H1 (cell line): Measurements from ENCODE around the gene TMPRSS13. TPM values are rescaled to one million over a fixed set of nuclear protein-coding genes. Genes with fewer than 3 reads are reported as not detected.

Experiments
- CTCF ChIA-PET: fragments of 300-600 bp; sonication (Branson Sonifier 250); formaldehyde crosslinking; loops from one replicate; lab custom pipeline; 2021; ENCODE audit not compliant: partially characterized antibody; lab: Charles Lee
- POLR2A ChIA-PET: fragments of 300-600 bp; sonication (Branson Sonifier 250); formaldehyde crosslinking; loops from one replicate; lab custom pipeline; 2021; ENCODE audit warnings: inconsistent platforms; ENCODE audit not compliant: partially characterized antibody; lab: Charles Lee
- DNase-seq, 2 experiments: peaks; one replicate each; pipeline versions ENCODE4 v3.0.0 to v3.0.0-alpha.2; 2010 to 2022; ENCODE audit warnings: low spot score in 2 of 2, low read depth in 1 of 2, mixed read lengths in 1 of 2
- FAIRE-seq: peaks from 2 replicates; lab custom pipeline; 2011; peaks lifted over from hg19 to GRCh38; lab: Jason Lieb, UNC
- H2AFZ ChIP-seq: 2 replicates; pipeline ENCODE4 v1.8.1; 2012; ENCODE audit warnings: low read length, inconsistent platforms
- H2AK5ac ChIP-seq: 2 replicates; pipeline ENCODE4 v1.6.1; 2013; ENCODE audit warnings: low read depth, low read length
- H2BK120ac ChIP-seq: replicated peaks from 2 replicates; pipeline ENCODE3; 2013; ENCODE audit warnings: low read depth, low read length, inconsistent platforms
- H2BK12ac ChIP-seq: 2 replicates; pipeline ENCODE4 v1.6.1; 2013; ENCODE audit warnings: low read depth, low read length
- H2BK15ac ChIP-seq: 2 replicates; pipeline ENCODE4 v1.6.1; 2013; ENCODE audit warnings: low read length
- H2BK20ac ChIP-seq: 2 replicates; pipeline ENCODE4 v1.6.1; 2013; ENCODE audit warnings: low read length
- H2BK5ac ChIP-seq: 2 replicates; pipeline ENCODE4 v1.6.1; 2013; ENCODE audit warnings: low read depth, low read length
- H3K14ac ChIP-seq: 2 replicates; pipeline ENCODE4 v1.6.1; 2013; ENCODE audit warnings: inconsistent platforms; ENCODE audit not compliant: insufficient read length
- H3K18ac ChIP-seq: 2 replicates; pipeline ENCODE4 v1.6.1; 2013; ENCODE audit warnings: low read length; ENCODE audit errors: extremely low read depth
- H3K23ac ChIP-seq: 2 replicates; pipeline ENCODE4 v1.6.1; 2013; ENCODE audit warnings: inconsistent platforms; ENCODE audit not compliant: insufficient read length
- H3K23me2 ChIP-seq: 2 replicates; pipeline ENCODE4 v1.6.1; 2013; ENCODE audit warnings: low read depth, low read length
- H3K27ac ChIP-seq: 2 replicates; pipeline ENCODE4 v1.6.1; 2011; ENCODE audit warnings: low read depth, low read length, inconsistent platforms
- H3K27me3 ChIP-seq, 4 experiments: replicated peaks in 1 of 4; 1 replicate in 1 of 4; 2 replicates in 3 of 4; pipeline versions ENCODE4 v1.6.1 to v1.8.1; 2011 to 2013; ENCODE audit warnings: low read length in 3 of 4, mild to moderate bottlenecking in 3 of 4, inconsistent platforms in 2 of 4, mixed read lengths in 2 of 4, moderate library complexity in 1 of 4; ENCODE audit not compliant: control insufficient read depth in 3 of 4, insufficient read depth in 3 of 4; ENCODE audit errors: extremely low read depth in 1 of 4
- H3K36me3 ChIP-seq, 4 experiments: 2 replicates each; pipeline versions ENCODE4 v1.6.1 to v1.8.1; 2011 to 2013; ENCODE audit warnings: mild to moderate bottlenecking in 4 of 4, low read length in 3 of 4, moderate library complexity in 2 of 4, control low read depth in 1 of 4, inconsistent platforms in 1 of 4; ENCODE audit not compliant: insufficient read depth in 4 of 4, control insufficient read depth in 2 of 4
- H3K4ac ChIP-seq: replicated peaks from 2 replicates; pipeline ENCODE3; 2013; ENCODE audit warnings: low read length, low read depth, mixed read lengths, inconsistent platforms; ENCODE audit not compliant: insufficient read length
- H3K4me1 ChIP-seq, 4 experiments: replicated peaks in 1 of 4; 1 replicate in 1 of 4; 2 replicates in 3 of 4; pipeline versions ENCODE4 v1.6.1 to v1.8.1; 2011 to 2013; ENCODE audit warnings: low read length in 3 of 4, inconsistent platforms in 2 of 4, mixed read lengths in 1 of 4; ENCODE audit not compliant: insufficient read depth in 4 of 4, control insufficient read depth in 3 of 4
- H3K4me2 ChIP-seq, 2 experiments: 2 replicates each; pipeline versions ENCODE4 v1.6.1 to v1.8.1; 2011 to 2013; ENCODE audit warnings: low read depth in 2 of 2, low read length in 2 of 2, control low read depth in 1 of 2, inconsistent platforms in 1 of 2, mild to moderate bottlenecking in 1 of 2; ENCODE audit not compliant: insufficient read depth in 1 of 2
- H3K4me3 ChIP-seq, 4 experiments: fragments of 200-600, 300-600 bp in 1 of 4; sonication (generic), shearing (Covaris generic), sonication (Bioruptor Twin) in 1 of 4; 2 replicates each; pipeline versions ENCODE4 v1.5.1 to v1.8.1; 2011 to 2016; ENCODE audit warnings: low read length in 4 of 4, low read depth in 3 of 4, control low read depth in 2 of 4, inconsistent platforms in 2 of 4, mild to moderate bottlenecking in 2 of 4, mixed read lengths in 1 of 4, moderate library complexity in 1 of 4; ENCODE audit not compliant: insufficient read depth in 2 of 4; ENCODE audit errors: extremely low read depth in 1 of 4
- H3K56ac ChIP-seq: replicated peaks from 2 replicates; pipeline ENCODE3; 2013; ENCODE audit warnings: low read depth, mild to moderate bottlenecking, mixed read lengths, low read length, inconsistent platforms; ENCODE audit not compliant: insufficient read length
- H3K79me1 ChIP-seq: 2 replicates; pipeline ENCODE4 v1.6.1; 2013; ENCODE audit warnings: low read depth, low read length, control low read depth
- H3K79me2 ChIP-seq, 2 experiments: 2 replicates each; pipeline versions ENCODE4 v1.6.1 to v1.8.1; 2012 to 2013; ENCODE audit warnings: low read length in 2 of 2, mild to moderate bottlenecking in 2 of 2, inconsistent platforms in 1 of 2; ENCODE audit not compliant: insufficient read depth in 2 of 2, control insufficient read depth in 1 of 2
- H3K9ac ChIP-seq, 4 experiments: replicated peaks in 1 of 4; 1 replicate in 1 of 4; 2 replicates in 3 of 4; pipeline versions ENCODE4 v1.6.1 to v1.8.1; 2011 to 2013; ENCODE audit warnings: low read depth in 3 of 4, low read length in 3 of 4, control low read depth in 2 of 4, mild to moderate bottlenecking in 2 of 4, moderate library complexity in 2 of 4, inconsistent platforms in 1 of 4; ENCODE audit errors: extremely low read depth in 1 of 4
- H3K9me3 ChIP-seq, 2 experiments: 2 replicates each; pipeline versions ENCODE4 v1.6.1 to v1.8.1; 2012 to 2013; ENCODE audit warnings: mild to moderate bottlenecking in 2 of 2, moderate library complexity in 2 of 2, control low read depth in 1 of 2, inconsistent platforms in 1 of 2, low read depth in 1 of 2, low read length in 1 of 2, mixed read lengths in 1 of 2; ENCODE audit not compliant: insufficient read depth in 2 of 2
- H4K20me1 ChIP-seq, 2 experiments: replicated peaks in 1 of 2; 2 replicates each; pipeline versions ENCODE3 to v1.8.1; 2011 to 2013; ENCODE audit warnings: inconsistent platforms in 2 of 2, low read length in 2 of 2, mild to moderate bottlenecking in 1 of 2; ENCODE audit not compliant: insufficient read depth in 2 of 2, control insufficient read depth in 1 of 2
- H4K5ac ChIP-seq: 2 replicates; pipeline ENCODE4 v1.6.1; 2013; ENCODE audit warnings: low read length, low read depth, mixed read lengths, inconsistent platforms; ENCODE audit not compliant: insufficient read length
- H4K8ac ChIP-seq: 2 replicates; pipeline ENCODE4 v1.8.0; 2013; ENCODE audit warnings: mild to moderate bottlenecking, moderate library complexity, low read length, inconsistent platforms; ENCODE audit not compliant: insufficient read depth; ENCODE audit errors: extremely low read depth
- H4K91ac ChIP-seq: replicated peaks from 2 replicates; pipeline ENCODE3; 2013; ENCODE audit warnings: low read length, mixed read lengths, inconsistent platforms; ENCODE audit not compliant: insufficient read length
- CHD2 ChIP-seq: IDR thresholded peaks from 2 replicates; pipeline ENCODE4 v1.6.1; 2012; ENCODE audit warnings: low read length, improper control_type of control experiment
- EP300 ChIP-seq, 2 experiments: IDR thresholded peaks; 1 replicate in 1 of 2; 2 replicates in 1 of 2; pipeline ENCODE4 v1.6.1; 2011 to 2012; ENCODE audit warnings: low read depth in 2 of 2, low read length in 2 of 2, mild to moderate bottlenecking in 2 of 2, borderline replicate concordance in 1 of 2, inconsistent platforms in 1 of 2, moderate library complexity in 1 of 2
- EZH2 ChIP-seq: fragments of 200-600 bp; sonication (generic); IDR thresholded peaks from 2 replicates; pipeline ENCODE4 v1.7.1; 2012; ENCODE audit warnings: low read depth, mild to moderate bottlenecking, moderate library complexity, low read length, inconsistent platforms; ENCODE audit not compliant: severe bottlenecking
- PHF8 ChIP-seq: fragments of 200-600 bp; sonication (generic); conservative IDR thresholded peaks from 2 replicates; pipeline ENCODE4 v1.7.1; 2012; ENCODE audit warnings: low read depth, mild to moderate bottlenecking, inconsistent platforms, low read length, moderate library complexity
- POLR2A ChIP-seq, 2 experiments: IDR thresholded peaks; 1 replicate in 1 of 2; 2 replicates in 1 of 2; pipeline ENCODE4 v1.6.1; 2011; ENCODE audit warnings: low read depth in 2 of 2, low read length in 2 of 2, mild to moderate bottlenecking in 2 of 2; ENCODE audit errors: control extremely low read depth in 1 of 2
- POU5F1 ChIP-seq: IDR thresholded peaks from 2 replicates; pipeline ENCODE4 v1.6.1; 2011; ENCODE audit warnings: low read depth, mild to moderate bottlenecking, low read length, moderate library complexity
- RNF2 ChIP-seq: fragments of 200-900, 300-1000 bp; sonication (generic); IDR thresholded peaks from 2 replicates; pipeline ENCODE4 v1.7.1; 2016; ENCODE audit warnings: borderline replicate concordance, low read depth, mild to moderate bottlenecking, antibody characterized with exemption, low read length; ENCODE audit not compliant: poor library complexity, severe bottlenecking; ENCODE audit errors: missing control alignments
- SIN3A ChIP-seq, 2 experiments: IDR thresholded peaks in 1 of 2; conservative IDR thresholded peaks in 1 of 2; 2 replicates each; pipeline ENCODE4 v1.6.1; 2011 to 2012; ENCODE audit warnings: low read length in 2 of 2, improper control_type of control experiment in 1 of 2, low read depth in 1 of 2, mild to moderate bottlenecking in 1 of 2
- SIRT6 ChIP-seq: IDR thresholded peaks from one replicate; pipeline ENCODE4 v1.7.1; 2012; ENCODE audit warnings: low read length, inconsistent platforms
- TBP ChIP-seq: IDR thresholded peaks from 2 replicates; pipeline ENCODE4 v1.6.1; 2011; ENCODE audit warnings: low read depth, low read length, improper control_type of control experiment
- TCF12 ChIP-seq: IDR thresholded peaks from 2 replicates; pipeline ENCODE4 v1.6.1; 2011; ENCODE audit warnings: low read depth, mild to moderate bottlenecking, low read length
- TEAD4 ChIP-seq: IDR thresholded peaks from 2 replicates; pipeline ENCODE4 v1.6.1; 2012; ENCODE audit warnings: low read depth, low read length, inconsistent platforms, mixed read lengths
- WGBS, 2 experiments: shearing (Covaris generic) in 1 of 2; methylation state at CpG; one replicate each; pipeline versions ENCODE4 v1.1.6 to v1.1.7; 2013 to 2015; ENCODE audit warnings: low lambda C conversion rate in 2 of 2, mixed read lengths in 2 of 2, inconsistent platforms in 1 of 2, low coverage in 1 of 2, missing lambda C conversion rate in 1 of 2; ENCODE audit not compliant: insufficient replicate concordance in 2 of 2, insufficient coverage in 1 of 2, insufficient read length in 1 of 2; ENCODE audit errors: extremely low coverage in 1 of 2, missing lambda C conversion rate in 1 of 2; 5-methylcytosine and 5-hydroxymethylcytosine counted together
- polyA plus RNA-seq, 7 experiments: library from polyadenylated mRNA; depleted of rRNA in 3 of 7; stranded (reverse) in 5 of 7; unstranded in 2 of 7; fragments of >200 nt in 5 of 7; fragments of 200-250 nt in 2 of 7; gene quantifications; 1 replicate in 5 of 7; 2 replicates in 1 of 7; 4 replicates in 1 of 7; pipeline versions ENCODE4 v1.2.1 to v1.2.3, GENCODE V29; 2011 to 2013; ENCODE audit warnings: missing spikeins in 2 of 7, mixed read lengths in 2 of 7
- total RNA-seq: library from RNA; stranded (reverse); fragmentation: NEBNext Ultra II Directional; extraction: Animal tissue kit (Norgen Biotek cat#: 25700); gene quantifications from 2 replicates; pipeline ENCODE4 v1.2.1, GENCODE V29; 2021

Gene TMPRSS13
- total and polyA plus RNA-seq, 2 of the 8 experiments (the other 6 are each of a cell fraction or from before 2014, with no cell fraction given), result 0.61 to 0.79 TPM

DNA sequence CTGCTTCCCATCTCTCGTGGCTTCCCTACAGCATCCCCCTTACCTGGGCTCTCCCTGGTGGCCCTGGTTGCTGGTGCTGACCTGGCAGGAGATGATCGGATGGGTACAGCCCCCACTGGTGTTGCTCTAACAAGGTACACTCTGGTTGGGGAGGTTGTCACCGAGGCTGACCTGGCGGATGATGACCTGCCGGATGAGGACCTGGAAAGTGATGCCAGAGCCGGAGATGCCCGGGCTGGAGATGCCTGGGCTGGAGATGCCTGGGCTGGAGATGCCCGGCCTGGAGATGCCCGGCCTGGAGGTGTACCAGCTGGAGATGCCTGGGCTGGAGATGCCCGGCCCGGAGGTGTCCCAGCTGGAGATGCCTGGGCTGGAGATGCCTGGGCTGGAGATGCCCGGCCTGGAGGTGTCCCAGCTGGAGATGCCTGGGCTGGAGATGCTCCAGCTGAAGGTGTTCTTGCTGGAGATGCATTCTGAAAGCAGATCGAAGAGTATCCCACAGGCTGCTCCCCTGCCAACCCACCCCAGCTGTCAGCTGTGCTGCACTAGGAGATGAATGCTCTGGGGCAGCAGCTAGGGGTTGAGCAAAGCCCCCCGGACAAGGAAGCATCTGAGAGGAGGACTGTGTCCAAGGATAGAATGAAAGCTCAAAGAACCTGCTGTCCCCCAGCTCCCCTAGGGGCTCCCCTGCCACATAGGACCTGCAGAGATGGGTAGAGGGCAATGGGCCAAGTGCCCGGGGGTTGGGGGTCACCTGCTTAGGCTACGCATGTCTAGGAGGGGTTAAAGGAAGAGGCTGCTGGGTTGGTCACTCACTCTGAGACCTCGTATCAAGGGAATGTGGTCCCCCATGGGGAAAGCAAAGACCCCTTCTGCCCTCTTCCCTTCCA, 10.6 kb downstream of the TMPRSS13 start:
- H2BK12ac ChIP-seq, result no peak overlapping the region
- H3K36me3 ChIP-seq, result no peaks in the 10 kb centered on the region
- no peak overlapping the region for H2BK20ac ChIP-seq
- H3K14ac ChIP-seq, result no peak overlapping the region
- no peaks in the 10 kb centered on the region for H3K23me2 ChIP-seq
- no peak overlapping the region for H2BK5ac ChIP-seq
- no peak overlapping the region for H2BK15ac ChIP-seq
- POLR2A ChIA-PET, result no interaction called here
- DNase-seq, result no peak
- no peak overlapping the region for H2AK5ac ChIP-seq
- no peak overlapping the region for H4K8ac ChIP-seq
- H2BK120ac ChIP-seq, result no peak overlapping the region
- no peak overlapping the region for H3K9ac ChIP-seq
- H3K23ac ChIP-seq, result no peak overlapping the region
- 90% methylated on average over 15 of the region's 17 CpGs; no CpG with 5 or more reads in 1 of the 2 experiments for WGBS, 2 experiments
- no peak overlapping the region for H4K91ac ChIP-seq
- H3K9me3 ChIP-seq, result no peaks in the 10 kb centered on the region
- H3K79me1 ChIP-seq, result no peaks in the 10 kb centered on the region
- no peak overlapping the region for H3K56ac ChIP-seq
- no peak for FAIRE-seq
- no peak overlapping the region for H3K4me2 ChIP-seq
- H3K4me1 ChIP-seq, result no peaks in the 10 kb centered on the region; a peak in 1 of 7 replicates
- no peak overlapping the region for H2AFZ ChIP-seq
- H3K27ac ChIP-seq, result no peak overlapping the region
- no peak overlapping the region for H3K4ac ChIP-seq
- no peak overlapping the region for H4K5ac ChIP-seq
- H3K27me3 ChIP-seq, result no peaks in the 10 kb centered on the region
- no peak overlapping the region for H3K18ac ChIP-seq
- no peaks in the 10 kb centered on the region for H3K79me2 ChIP-seq
- H4K20me1 ChIP-seq, result peaks cover 0 to 2% of the 10 kb centered on the region in 2 experiments
- no peak overlapping the region for H3K4me3 ChIP-seq
- CTCF ChIA-PET, result interaction anchor here (0.8 to 14.8 kb wide), 8 partner anchors 10 to 111 kb away, joined by 3 to 143 read pairs (median 4); no protein-coding TSS in a partner anchor
- no peak for TF ChIP-seq TCF12
- TF ChIP-seq SIRT6, result no peak
- TF ChIP-seq RNF2, result no peak
- TF ChIP-seq CHD2, result no peak
- no peak for TF ChIP-seq POLR2A (IDR thresholded peaks at IDR 0.05; ENCODE audit: control extremely low read depth in 1 of 2, low read depth in 2 of 2, low read length in 2 of 2)
- no peak for TF ChIP-seq SIN3A (conservative IDR thresholded peaks at IDR 0.05 in 1 of 2, IDR thresholded peaks at IDR 0.05 in 1 of 2; ENCODE audit: low read depth in 1 of 2, low read length in 2 of 2)
- no peak for TF ChIP-seq EP300 (IDR thresholded peaks at IDR 0.05; ENCODE audit: borderline replicate concordance in 1 of 2, low read depth in 2 of 2, low read length in 2 of 2)
- no peak for TF ChIP-seq POU5F1
- TF ChIP-seq TBP, result no peak
- no peak for TF ChIP-seq PHF8
- TF ChIP-seq TEAD4, result no peak
- TF ChIP-seq EZH2, result no peak
